ENCODE measurements around the gene PKIG. TPM values are rescaled to one million over a fixed set of nuclear protein-coding genes. Genes with fewer than 3 reads are reported as not detected.

Gene PKIG
- total RNA-seq, 4 donors from 2014 or later, result 305 to 398 (median 357) TPM

GRCh38 chr20:44630297-44630696, 47.9 kb downstream of the PKIG start:
- DNase-seq (ENCODE audit: extremely low spot score), result no peak
- H3K9me3 ChIP-seq, result no peaks in the 10 kb centered on the region
- intact Hi-C loops (cut with DNase I), result no loop called here
- peaks cover 16 to 36% (median 26%) of the 10 kb centered on the region in 4 donors for H3K4me1 ChIP-seq
- TF ChIP-seq EP300 (IDR thresholded peaks at IDR 0.05), result no peak
- no peak for TF ChIP-seq CTCF (IDR thresholded peaks at IDR 0.05)
- no peak for TF ChIP-seq POLR2A (IDR thresholded peaks at IDR 0.05; ENCODE audit: low read depth)
- TF ChIP-seq POLR2AphosphoS5 (IDR thresholded peaks at IDR 0.05), result no peak
- H3K27ac ChIP-seq (replicated peaks in 1 of 4), result no peak overlapping the region
- 93% methylated on average over 5 of the region's 5 CpGs for WGBS
- H3K36me3 ChIP-seq, result peaks cover 6 to 62% (median 15%) of the 10 kb centered on the region in 4 donors
- no peaks in the 10 kb centered on the region for H3K27me3 ChIP-seq
- no peak overlapping the region for H3K4me3 ChIP-seq

GRCh38 chr20:44632103-44632752, 49.8 kb downstream of the PKIG start:
- H3K4me1 ChIP-seq, result peaks cover 23 to 47% (median 30%) of the 10 kb centered on the region in 4 donors
- H3K4me3 ChIP-seq, result no peak overlapping the region
- no peaks in the 10 kb centered on the region for H3K9me3 ChIP-seq
- H3K36me3 ChIP-seq, result peaks cover 6 to 50% (median 15%) of the 10 kb centered on the region in 4 donors
- no peak for DNase-seq (ENCODE audit: extremely low spot score)
- 72% methylated on average over 7 of the region's 8 CpGs for WGBS
- H3K27ac ChIP-seq (replicated peaks in 1 of 4), result peak overlapping the region in 1 of 4 donors; percentile 4
- intact Hi-C loops (cut with DNase I), result no loop called here
- TF ChIP-seq POLR2AphosphoS5 (IDR thresholded peaks at IDR 0.05), result no peak
- no peak for TF ChIP-seq EP300 (IDR thresholded peaks at IDR 0.05)
- no peak for TF ChIP-seq POLR2A (IDR thresholded peaks at IDR 0.05; ENCODE audit: low read depth)
- TF ChIP-seq CTCF (IDR thresholded peaks at IDR 0.05), result no peak
- no peaks in the 10 kb centered on the region for H3K27me3 ChIP-seq

- Histone ChIP-seq H3K4me1 (peaks cover 32 to 54% (median 36%) of the 10 kb centered on the region in 4 donors), H3K4me3 (no peak overlapping the region), H3K27ac (replicated peaks in 1 of 4) (peak overlapping the region; percentile 52 to 67 (median 62)), H3K36me3 (peaks cover 6 to 39% (median 15%) of the 10 kb centered on the region in 4 donors), H3K9me3 (no peaks in the 10 kb centered on the region), H3K27me3 (no peaks in the 10 kb centered on the region)
- no peak for DNase-seq (ENCODE audit: extremely low spot score)
- WGBS, result 59% methylated on average over 3 of the region's 3 CpGs
- no peak for TF ChIP-seq POLR2A (IDR thresholded peaks at IDR 0.05; ENCODE audit: low read depth)
- TF ChIP-seq EP300 (IDR thresholded peaks at IDR 0.05), result no peak
- TF ChIP-seq POLR2AphosphoS5 (IDR thresholded peaks at IDR 0.05), result no peak
- no peak for TF ChIP-seq CTCF (IDR thresholded peaks at IDR 0.05)
- intact Hi-C loops (cut with DNase I), result no loop called here
Measured at GRCh38 chr20:44633187-44633810, 50.9 kb downstream of the PKIG start.

- Histone ChIP-seq H3K9me3 (no peaks in the 10 kb centered on the region), H3K4me1 (peaks cover 35 to 58% (median 36%) of the 10 kb centered on the region in 4 donors), H3K27ac (replicated peaks in 1 of 4) (peak overlapping the region; percentile 52 to 67 (median 62)), H3K27me3 (no peaks in the 10 kb centered on the region), H3K36me3 (peaks cover 6 to 31% (median 15%) of the 10 kb centered on the region in 4 donors), H3K4me3 (no peak overlapping the region)
- 90% methylated on average over 17 of the region's 18 CpGs for WGBS
- intact Hi-C loops (cut with DNase I), result no loop called here
- no peak for DNase-seq (ENCODE audit: extremely low spot score)
- TF ChIP-seq EP300 (IDR thresholded peaks at IDR 0.05), result no peak
- TF ChIP-seq CTCF (IDR thresholded peaks at IDR 0.05), result no peak
- TF ChIP-seq POLR2AphosphoS5 (IDR thresholded peaks at IDR 0.05), result no peak
- TF ChIP-seq POLR2A (IDR thresholded peaks at IDR 0.05; ENCODE audit: low read depth), result no peak
Measured at GRCh38 chr20:44633872-44634600, 51.7 kb downstream of the PKIG start.

Data from esophagus muscularis mucosa (tissue), 4 donors.